Measurements from ENCODE around the gene CPNE4. TPM values are rescaled to one million over a fixed set of nuclear protein-coding genes. Genes with fewer than 3 reads are reported as not detected.

CPNE4 gene
- total RNA-seq, 4 donors from 2014 or later: 0.53 to 2.1 TPM; not detected in 2

DNA sequence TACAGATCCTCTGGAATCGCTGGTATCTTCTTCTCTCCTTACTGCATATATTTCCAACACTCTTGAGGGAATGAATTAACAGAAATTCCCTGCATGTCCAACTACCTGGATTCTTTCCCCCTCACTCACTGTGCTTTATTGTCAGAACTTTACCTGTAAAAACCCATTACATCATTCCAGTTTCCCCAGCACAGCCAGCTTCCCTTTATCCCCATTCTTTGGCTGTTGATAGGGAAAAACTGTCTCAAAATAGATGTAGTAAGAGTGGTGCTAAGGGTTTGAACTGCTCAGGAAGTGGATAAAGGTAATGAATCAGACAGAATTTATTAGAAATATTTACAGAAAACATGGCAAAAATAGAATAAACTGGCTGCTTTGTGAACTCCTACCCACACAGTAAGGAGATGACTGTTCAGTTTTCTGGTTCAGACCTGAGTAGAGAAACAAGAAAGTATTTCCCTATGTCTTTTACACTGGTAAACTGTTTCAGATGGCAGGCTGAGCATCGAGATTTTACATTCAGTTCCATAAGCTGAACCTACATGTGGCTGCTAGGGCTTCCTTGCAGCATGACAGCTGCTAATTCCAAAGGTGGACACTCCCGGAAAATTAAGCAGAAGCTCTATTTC, 188.4 kb downstream of the CPNE4 start:
- TF ChIP-seq, protein P1, sequence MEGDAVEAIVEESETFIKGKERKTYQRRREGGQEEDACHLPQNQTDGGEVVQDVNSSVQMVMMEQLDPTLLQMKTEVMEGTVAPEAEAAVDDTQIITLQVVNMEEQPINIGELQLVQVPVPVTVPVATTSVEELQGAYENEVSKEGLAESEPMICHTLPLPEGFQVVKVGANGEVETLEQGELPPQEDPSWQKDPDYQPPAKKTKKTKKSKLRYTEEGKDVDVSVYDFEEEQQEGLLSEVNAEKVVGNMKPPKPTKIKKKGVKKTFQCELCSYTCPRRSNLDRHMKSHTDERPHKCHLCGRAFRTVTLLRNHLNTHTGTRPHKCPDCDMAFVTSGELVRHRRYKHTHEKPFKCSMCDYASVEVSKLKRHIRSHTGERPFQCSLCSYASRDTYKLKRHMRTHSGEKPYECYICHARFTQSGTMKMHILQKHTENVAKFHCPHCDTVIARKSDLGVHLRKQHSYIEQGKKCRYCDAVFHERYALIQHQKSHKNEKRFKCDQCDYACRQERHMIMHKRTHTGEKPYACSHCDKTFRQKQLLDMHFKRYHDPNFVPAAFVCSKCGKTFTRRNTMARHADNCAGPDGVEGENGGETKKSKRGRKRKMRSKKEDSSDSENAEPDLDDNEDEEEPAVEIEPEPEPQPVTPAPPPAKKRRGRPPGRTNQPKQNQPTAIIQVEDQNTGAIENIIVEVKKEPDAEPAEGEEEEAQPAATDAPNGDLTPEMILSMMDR (IDR thresholded peaks at IDR 0.05): no peak
- TF ChIP-seq POLR2A (IDR thresholded peaks at IDR 0.05): no peak
- Histone ChIP-seq H3K4me1 (no peaks in the 10 kb centered on the region), H3K27me3 (no peaks in the 10 kb centered on the region), H3K27ac (no peak overlapping the region), H3K9me3 (no peaks in the 10 kb centered on the region), H3K4me3 (no peak overlapping the region), H3K36me3 (no peaks in the 10 kb centered on the region)
- DNase-seq: no peak

DNA sequence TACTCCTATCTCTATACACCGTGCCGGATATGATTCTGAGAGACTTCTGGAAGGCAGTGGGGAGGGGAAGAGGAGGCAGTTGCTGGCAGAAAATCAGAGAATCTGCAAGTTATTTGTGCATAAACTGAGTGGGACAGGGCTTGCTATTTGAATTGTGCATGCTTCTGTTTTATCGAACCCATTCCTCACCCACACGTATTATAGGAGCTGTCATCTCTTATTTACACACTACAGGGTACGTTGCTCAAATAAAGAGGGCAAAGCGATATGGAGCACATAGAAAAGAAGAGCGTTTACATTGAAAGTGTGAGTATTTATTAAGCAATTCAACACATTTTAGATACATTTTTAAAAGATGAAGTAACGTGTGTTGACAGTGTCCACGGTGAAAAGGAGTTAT, 191.6 kb downstream of the CPNE4 start:
- no peak overlapping the region for H3K4me3 ChIP-seq
- TF ChIP-seq POLR2A (IDR thresholded peaks at IDR 0.05): no peak
- TF ChIP-seq, protein P1 (IDR thresholded peaks at IDR 0.05): no peak
- no peaks in the 10 kb centered on the region for H3K4me1 ChIP-seq
- DNase-seq: no peak
- no peaks in the 10 kb centered on the region for H3K27me3 ChIP-seq
- no peaks in the 10 kb centered on the region for H3K36me3 ChIP-seq
- H3K27ac ChIP-seq: no peak overlapping the region
- no peaks in the 10 kb centered on the region for H3K9me3 ChIP-seq

DNA sequence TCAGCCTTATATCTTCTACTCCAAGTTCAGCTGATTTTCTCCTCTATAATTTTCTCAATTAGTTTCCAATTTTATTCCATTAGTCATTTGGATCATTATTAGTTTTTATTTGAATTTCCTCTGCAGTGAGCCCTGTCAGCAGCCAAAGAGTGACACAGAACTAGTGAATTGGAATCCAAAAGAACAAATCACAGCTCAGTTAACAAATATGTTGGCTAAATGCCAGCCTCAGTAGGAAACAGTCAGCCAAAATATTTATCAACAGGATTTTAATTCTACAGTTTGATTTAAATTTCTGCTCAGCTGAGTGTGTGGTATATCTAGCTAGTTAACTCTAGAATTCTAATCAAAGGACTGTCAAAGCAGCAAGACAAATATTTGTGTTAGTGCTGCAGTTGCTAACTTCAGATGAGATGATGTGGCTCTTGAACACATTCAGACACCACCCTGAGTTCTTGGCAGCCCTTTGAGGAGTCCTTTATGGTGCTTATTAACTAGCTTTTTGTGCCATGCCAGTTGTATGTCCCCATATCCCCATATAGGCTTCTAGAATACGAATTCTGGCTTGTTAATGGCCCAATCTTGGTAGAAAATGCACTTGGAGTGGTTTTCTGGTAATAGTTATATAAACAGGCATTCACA, 194.5 kb downstream of the CPNE4 start:
- H3K4me3 ChIP-seq: no peak overlapping the region
- H3K9me3 ChIP-seq: no peaks in the 10 kb centered on the region
- H3K36me3 ChIP-seq: no peaks in the 10 kb centered on the region
- no peak for DNase-seq
- no peaks in the 10 kb centered on the region for H3K27me3 ChIP-seq
- H3K27ac ChIP-seq: no peak overlapping the region
- no peaks in the 10 kb centered on the region for H3K4me1 ChIP-seq
- no peak for TF ChIP-seq POLR2A (IDR thresholded peaks at IDR 0.05)
- TF ChIP-seq, protein P1 (IDR thresholded peaks at IDR 0.05): no peak

DNA sequence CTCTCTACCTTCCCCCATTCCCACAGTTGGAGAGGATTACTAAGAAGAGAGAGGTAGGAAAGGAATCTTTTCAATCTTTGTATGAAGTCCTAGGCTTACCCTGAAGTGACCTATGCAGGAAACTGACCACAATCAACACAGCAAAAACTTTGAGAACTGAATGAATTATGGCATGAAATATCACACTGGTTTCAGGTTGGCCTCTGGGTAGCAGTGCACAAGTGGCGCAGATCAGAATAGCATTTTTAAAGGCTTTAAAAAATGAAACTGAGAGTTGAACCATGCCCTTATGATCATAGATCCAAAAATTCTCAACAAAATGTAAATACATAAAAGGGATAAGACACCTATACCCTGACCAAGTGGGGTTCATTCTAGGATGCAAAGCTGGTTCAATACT, 198.9 kb downstream of the CPNE4 start:
- H3K27ac ChIP-seq: no peak overlapping the region
- no peaks in the 10 kb centered on the region for H3K9me3 ChIP-seq
- no peaks in the 10 kb centered on the region for H3K36me3 ChIP-seq
- TF ChIP-seq POLR2A (IDR thresholded peaks at IDR 0.05): no peak
- TF ChIP-seq, protein P1 (IDR thresholded peaks at IDR 0.05): no peak
- H3K4me1 ChIP-seq: no peaks in the 10 kb centered on the region
- no peaks in the 10 kb centered on the region for H3K27me3 ChIP-seq
- no peak overlapping the region for H3K4me3 ChIP-seq
- DNase-seq: no peak

DNA sequence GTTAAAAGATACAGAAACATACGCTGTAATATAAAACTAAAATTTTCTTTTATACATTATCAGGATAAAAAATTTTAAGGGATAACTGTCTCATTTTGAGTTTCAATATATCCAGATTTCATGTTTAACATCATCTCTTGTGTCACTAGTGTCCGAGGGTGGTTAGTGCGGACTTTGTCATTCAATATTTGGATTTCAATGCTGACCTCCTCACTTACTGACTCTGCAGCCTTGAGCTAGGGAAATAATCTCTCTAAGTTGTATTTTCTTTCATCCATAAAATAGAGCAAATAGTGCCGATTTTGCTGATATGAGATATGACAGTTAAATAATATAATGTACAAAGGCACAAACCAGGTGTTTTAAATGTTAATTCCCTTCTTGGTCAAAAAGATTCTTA, 203.2 kb downstream of the CPNE4 start:
- Histone ChIP-seq H3K9me3 (no peaks in the 10 kb centered on the region), H3K4me3 (no peak overlapping the region), H3K36me3 (no peaks in the 10 kb centered on the region), H3K27ac (no peak overlapping the region), H3K4me1 (no peaks in the 10 kb centered on the region), H3K27me3 (no peaks in the 10 kb centered on the region)
- no peak for DNase-seq
- no peak for TF ChIP-seq POLR2A (IDR thresholded peaks at IDR 0.05)
- TF ChIP-seq, protein P1 (IDR thresholded peaks at IDR 0.05): no peak
